ENCODE results near the gene VWA1.
"Not testable (repeated sequence)": the region's sequence is repeated elsewhere in the genome, so short reads cannot be mapped to it uniquely, and the experiment has no call there.

Gene VWA1

DNA sequence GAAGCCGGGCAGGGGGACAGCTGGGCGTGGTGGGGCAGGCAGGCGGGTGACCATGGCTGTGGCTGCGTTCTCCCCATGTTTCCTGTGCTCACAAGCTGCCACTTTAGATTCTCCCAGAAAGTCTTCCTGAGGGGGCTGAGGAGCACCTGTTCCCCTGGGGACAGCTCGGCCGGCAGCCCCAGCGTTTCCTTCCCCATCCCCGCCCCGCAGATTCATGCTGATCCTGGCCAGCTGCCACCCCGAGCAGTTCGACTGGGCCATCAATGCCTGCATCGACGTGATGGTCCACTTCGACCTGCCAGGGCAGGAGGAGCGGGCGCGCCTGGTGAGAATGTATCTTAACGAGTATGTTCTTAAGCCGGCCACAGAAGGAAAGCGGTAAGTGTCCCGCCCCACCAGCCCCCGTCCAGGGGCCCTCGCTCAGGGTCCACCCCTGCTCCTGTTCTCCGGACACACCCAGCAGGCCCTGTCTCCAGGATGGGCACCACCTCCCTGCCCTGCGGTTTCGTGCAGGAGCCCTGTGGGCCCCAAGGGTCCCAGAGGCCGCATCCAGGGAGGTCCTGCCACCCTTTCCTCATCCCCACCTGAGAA is 25.1 kb downstream of the VWA1 start:
- no peak for DNase-seq (ENCODE audit: extremely low read depth, low read depth)
- TF ChIP-seq, protein P1, sequence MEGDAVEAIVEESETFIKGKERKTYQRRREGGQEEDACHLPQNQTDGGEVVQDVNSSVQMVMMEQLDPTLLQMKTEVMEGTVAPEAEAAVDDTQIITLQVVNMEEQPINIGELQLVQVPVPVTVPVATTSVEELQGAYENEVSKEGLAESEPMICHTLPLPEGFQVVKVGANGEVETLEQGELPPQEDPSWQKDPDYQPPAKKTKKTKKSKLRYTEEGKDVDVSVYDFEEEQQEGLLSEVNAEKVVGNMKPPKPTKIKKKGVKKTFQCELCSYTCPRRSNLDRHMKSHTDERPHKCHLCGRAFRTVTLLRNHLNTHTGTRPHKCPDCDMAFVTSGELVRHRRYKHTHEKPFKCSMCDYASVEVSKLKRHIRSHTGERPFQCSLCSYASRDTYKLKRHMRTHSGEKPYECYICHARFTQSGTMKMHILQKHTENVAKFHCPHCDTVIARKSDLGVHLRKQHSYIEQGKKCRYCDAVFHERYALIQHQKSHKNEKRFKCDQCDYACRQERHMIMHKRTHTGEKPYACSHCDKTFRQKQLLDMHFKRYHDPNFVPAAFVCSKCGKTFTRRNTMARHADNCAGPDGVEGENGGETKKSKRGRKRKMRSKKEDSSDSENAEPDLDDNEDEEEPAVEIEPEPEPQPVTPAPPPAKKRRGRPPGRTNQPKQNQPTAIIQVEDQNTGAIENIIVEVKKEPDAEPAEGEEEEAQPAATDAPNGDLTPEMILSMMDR (IDR thresholded peaks at IDR 0.05; ENCODE audit: low read depth, low read length, missing control alignments): no peak
- no peak overlapping the region for H3K4me3 ChIP-seq (replicated peaks; ENCODE audit: low read depth, low read length)

DNA sequence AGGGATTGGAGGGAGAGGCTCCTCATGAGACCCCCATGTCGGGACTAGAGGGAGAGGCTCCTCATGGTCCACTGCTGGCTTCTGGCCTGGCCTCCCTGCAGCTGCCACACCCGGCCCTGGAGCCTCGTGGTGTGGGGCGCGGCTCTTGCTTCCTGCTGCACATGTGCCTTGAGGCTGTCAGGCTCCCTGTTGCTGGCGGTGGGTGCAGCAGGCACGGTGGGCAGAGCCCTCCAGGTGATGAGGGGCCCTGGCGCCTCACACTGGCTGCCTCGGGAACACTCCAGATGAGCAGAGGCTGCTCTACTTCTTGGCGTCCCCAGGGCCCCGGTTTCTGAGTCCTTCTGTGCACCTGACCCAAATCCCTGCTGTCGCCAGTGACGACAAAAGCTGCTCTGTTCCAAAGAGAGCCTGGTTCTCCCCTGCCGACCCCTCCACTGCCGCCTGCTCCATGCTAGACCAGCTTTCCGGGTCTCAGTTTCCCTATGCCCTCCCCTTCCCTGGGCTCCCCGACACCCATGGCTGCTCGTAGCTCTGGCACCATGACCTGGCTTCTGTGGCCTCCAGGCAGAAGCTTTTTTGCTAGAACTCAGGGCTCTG is 26.3 kb downstream of the VWA1 start:
- TF ChIP-seq, protein P1 (IDR thresholded peaks at IDR 0.05; ENCODE audit: low read depth, low read length, missing control alignments): no peak
- DNase-seq (ENCODE audit: extremely low read depth, low read depth): no peak
- no peak overlapping the region for H3K4me3 ChIP-seq (replicated peaks; ENCODE audit: low read depth, low read length)

DNA sequence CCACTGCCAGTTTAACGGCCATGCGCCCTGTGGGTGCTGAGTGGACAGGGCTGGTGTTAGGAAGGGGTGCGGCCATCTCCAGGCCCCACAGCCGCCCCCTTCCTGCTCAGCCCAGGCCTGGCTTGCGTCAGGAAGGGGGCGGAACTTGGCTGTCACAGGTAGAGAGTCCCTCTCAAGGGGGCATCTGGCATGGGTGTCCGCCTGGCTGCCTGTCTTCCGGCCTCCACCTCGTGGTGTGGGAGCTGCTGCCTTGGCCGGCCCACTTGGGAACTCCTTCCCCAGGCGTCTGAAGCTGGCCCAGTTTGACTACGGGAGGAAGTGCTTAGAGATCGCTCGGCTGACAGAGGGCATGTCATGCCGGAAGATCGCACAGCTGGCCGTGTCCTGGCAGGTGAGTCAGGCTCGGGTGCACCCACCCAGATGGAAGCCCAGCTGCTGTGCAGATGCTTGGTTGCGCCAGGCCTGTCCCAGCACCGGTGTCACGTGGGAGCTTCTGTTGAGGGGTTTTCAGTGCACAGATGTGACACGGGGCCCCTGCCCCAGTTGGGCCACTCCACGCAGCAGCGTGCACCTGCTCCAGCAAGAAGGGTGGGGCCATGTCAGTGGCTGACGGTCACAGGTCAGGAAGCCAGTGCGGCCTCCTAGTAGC is 27.0 kb downstream of the VWA1 start:
- DNase-seq (ENCODE audit: extremely low read depth, low read depth): peak; percentile 68
- no peak overlapping the region for H3K4me3 ChIP-seq (replicated peaks; ENCODE audit: low read depth, low read length)
- TF ChIP-seq, protein P1 (IDR thresholded peaks at IDR 0.05; ENCODE audit: low read depth, low read length, missing control alignments): no peak

DNA sequence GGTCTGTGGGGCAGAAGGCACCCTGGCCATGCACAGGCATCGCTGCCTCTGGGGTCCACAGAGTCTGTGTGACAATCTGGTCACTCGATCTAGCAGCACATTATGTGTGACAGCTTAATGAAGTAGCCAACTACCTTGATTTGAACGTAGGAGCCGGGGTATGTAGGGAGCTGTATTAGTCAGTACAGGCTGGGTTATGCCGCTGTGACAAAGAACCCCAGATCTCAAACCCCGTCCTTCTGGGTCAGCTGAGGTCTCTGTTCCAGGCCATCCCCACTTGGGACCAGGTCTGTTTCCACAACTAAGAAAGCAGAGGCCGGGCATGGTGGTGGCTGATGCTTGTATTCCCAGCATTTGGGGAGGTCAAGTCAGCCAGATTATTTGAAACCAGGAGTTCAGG is 27.8 kb downstream of the VWA1 start:
- DNase-seq (ENCODE audit: extremely low read depth, low read depth): no peak
- TF ChIP-seq, protein P1 (IDR thresholded peaks at IDR 0.05; ENCODE audit: low read depth, low read length, missing control alignments): no peak
- H3K4me3 ChIP-seq (replicated peaks; ENCODE audit: low read depth, low read length): no peak overlapping the region

DNA sequence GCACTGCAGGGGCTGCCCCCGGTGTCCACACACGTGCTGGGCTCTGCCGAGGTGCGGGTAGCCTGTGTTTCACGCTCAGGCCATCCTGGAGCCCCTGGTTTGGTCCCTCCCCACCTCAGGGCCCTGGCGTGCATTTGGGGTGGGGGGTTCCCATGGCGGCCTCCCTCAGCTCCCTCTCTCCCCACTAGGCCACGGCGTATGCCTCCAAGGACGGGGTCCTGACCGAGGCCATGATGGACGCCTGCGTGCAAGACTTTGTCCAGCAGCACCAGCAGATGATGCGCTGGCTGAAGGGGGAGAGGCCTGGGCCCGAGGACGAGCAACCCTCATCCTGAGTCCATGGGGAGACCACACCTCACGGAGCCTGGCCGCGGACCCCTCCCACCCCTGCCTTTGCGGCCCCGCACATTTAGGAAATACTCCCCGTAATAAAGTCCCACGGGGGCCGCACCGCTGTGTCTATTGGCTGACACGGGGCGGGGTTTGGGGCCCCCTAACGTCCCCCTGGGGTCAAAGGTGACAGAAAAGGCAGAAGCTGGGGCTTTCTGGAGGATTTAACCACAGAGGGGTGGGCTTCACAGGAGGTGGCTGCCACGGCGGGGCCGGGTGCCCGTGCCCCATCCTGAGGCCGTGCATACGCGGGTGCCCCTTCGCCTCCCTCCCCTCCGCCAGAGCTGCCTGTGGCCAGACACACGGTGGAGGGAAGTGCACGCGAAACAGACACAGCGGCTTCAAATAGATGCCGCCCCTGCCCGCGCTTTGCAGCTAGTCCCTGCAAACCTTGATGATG is 32.9 kb downstream of the VWA1 start:
- not testable (repeated sequence) for DNase-seq (ENCODE audit: extremely low read depth, low read depth); H3K4me3 ChIP-seq (replicated peaks; ENCODE audit: low read depth, low read length)

DNA sequence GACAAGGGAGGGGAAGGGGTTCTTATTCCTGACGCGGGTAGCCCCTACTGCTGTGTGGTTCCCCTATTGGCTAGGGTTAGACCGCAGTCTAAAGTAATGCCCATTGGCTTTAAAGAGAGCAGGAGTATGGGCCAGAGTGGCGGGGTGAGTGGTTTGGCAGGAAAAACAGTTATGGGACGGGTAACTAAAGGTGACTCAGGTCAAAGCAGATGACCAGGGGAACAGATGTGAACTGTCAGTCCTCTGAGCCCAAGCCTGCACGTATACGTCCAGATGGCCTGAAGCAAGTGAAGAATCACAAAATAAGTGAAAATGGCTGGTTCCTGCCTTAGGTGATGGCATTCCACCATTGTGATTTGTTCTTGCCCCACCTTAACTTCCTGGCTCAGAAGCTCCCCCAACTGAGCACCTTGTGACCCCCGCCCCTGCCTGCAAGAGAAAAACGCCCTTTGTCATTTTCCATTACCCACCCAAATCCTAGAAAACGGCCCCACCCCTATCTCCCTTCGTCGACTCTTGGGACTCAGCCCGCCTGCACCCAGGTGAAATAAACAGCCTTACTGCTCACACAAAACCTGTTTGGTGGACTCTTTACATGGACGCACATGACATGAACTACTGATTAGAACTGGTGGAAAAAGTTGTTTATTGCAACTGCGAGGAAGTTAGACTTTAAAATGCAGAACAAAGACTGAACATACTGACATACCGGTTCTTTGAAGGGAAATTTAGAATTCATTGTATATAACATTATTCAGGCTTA is 35.3 kb downstream of the VWA1 start:
- peak overlapping the region; percentile 77 for H3K4me3 ChIP-seq (replicated peaks; ENCODE audit: low read depth, low read length)
- TF ChIP-seq, protein P1 (IDR thresholded peaks at IDR 0.05; ENCODE audit: low read depth, low read length, missing control alignments): no peak
- no peak for DNase-seq (ENCODE audit: extremely low read depth, low read depth)
